ENCODE results near the gene UPK3A.

The UPK3A gene

DNA sequence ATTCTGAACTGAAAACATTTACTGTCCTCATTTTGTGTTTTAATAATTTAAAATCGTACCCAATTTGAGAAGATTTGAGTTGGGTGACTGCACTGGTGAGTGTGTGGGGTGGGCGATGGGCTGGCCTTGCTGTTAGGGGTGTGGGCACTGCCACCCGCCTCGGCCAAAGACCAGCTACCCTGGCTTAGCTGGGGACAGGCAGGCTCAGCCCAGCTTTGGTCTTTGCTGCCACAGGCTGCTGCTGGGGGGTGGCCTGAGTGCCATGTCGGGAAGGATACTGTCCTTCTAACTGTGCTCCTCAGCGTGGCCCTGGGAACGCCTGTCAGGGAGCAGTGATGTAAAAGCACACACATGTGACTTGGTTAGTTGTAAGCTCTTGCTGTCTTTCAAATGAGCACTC lies 47.3 kb downstream of the UPK3A start:
- no peak for DNase-seq

DNA sequence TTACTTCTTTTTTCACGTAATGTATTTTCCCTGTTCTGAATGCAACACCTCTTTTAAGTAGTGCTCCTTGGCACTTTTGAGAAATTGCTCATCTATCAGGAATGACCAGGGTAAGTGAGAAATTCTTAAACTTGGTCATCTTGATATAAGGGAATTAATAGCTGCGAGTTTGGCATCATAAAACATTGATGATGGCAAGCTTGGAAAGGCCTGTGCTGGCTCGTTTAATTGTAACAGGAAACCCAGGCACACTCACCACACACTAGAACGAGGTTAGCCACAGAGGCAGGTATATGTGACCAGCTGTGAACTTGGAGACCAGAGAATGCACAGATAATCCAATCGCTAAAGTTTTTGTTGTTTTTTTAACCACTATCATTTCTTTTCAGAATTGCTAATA lies 49.3 kb downstream of the UPK3A start:
- peak; percentile 46 for DNase-seq

- DNase-seq: peak; percentile 95
Measured at GRCh38 chr22:45334528-45334927, 49.8 kb downstream of the UPK3A start.

DNA sequence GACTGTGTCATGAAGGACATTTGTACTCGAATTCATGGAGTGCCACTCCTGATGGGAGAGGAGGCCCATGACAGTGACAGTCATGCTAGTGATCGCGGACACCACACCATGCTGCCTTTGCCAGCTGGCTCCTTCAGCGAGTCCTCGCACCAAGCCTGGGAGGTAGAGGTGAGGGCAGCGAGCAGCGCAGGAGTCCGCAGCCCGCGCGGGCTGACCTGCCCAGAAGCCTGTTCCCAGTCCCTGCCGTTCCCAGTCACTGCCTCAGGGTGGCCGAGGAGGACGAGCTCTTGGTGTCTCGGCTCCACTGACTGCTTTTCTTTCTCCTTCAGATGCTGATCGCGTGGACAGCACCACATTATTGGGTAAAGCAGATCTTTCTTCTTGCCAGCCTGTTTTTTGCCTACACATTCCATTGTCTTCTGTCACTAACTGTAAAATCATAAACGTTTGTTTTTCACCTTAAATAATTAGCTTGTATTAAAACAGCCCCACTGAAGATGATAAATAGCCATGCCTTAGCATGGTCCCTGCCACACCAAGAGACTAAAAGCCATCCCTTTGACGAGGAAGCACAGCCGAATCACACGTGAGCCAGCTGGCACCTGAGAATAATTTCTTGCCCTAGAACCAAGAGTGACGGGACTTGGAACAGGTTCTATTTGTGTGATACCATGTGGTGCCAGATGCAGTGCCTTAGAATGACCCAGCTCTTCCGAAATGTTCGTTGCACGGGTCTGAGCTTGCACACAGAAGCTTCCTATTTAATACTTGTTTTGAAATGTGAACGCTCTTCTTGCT lies 50.5 kb downstream of the UPK3A start:
- DNase-seq: peak; percentile 73

DNA sequence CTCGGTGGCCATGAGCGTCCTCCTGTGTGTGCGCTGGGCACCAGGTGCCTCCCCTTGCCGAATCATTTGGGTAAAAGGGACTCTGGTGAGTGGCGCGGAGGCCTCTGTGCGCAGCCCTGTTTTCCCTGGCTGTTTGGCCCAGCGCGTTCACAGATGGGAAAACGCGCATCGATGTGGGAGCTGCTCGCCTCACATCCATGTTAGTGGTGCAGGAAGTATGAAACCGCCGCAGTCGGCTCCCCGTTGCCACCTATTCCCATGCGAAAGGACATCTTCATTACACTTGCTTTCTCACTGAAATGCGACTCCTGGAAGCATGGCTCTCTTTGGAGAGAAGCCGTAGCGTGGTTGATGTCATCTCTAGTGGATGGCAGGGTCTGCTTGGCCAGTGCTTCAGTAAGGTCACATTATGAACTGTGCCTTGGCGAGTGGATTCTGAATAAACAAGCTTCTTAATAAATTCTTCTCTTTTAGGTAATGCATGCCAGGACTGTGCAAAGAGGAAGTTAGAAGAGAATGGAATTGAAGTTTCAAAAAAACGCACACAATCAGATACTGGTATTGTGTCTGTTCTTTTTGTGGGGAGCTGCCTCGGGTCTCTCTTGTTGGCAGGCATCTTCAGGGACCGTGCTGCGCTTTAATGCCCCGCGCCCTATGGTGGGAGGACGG lies 51.2 kb downstream of the UPK3A start:
- DNase-seq: no peak

GRCh38 chr22:45336971-45337431 lies 52.3 kb downstream of the UPK3A start:
- peak; percentile 74 for DNase-seq

DNA sequence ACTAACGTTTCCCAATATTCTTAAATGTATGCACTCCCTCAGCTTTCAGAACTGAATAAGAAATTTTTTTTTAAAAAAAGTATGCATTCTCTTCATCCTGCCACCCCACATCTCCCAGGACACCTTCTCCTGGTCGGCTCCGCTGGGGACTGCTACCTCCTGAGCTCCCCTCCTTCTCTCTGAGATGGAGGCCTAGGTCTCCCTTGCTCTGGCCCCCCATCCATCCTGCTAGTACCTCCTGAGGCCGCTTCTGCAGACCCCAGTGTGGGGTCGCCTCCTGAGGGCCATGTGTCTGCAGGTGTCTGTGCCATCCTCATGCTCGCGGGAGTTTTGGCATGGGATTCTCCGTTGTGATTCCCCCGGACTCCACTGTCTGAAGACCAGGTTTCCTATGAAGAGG lies 52.8 kb downstream of the UPK3A start:
- DNase-seq: no peak

DNA sequence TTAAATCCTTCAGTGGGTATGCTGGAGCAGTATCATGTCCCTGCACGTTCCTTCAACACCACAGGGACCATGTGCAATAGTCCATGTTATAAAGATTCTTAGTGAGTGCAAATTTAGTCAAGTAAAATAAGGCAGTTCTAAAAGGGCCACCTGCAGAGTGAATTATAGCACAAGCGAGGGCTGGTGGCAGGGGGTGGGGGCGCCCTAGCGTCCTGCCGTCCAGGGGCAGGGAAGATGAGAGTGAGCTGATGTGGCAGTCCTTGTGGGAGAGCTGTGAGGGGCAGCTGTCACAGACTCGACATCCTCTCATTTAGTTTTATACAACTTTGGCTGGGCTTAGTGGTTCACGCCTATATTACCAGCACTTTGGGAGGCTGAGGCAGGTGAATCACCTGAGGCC lies 54.0 kb downstream of the UPK3A start:
- DNase-seq: no peak

- no peak for DNase-seq
Measured at GRCh38 chr22:45340323-45340722, 55.6 kb downstream of the UPK3A start.

- no peak for DNase-seq
Measured at GRCh38 chr22:45341498-45341897, 56.7 kb downstream of the UPK3A start.

DNA sequence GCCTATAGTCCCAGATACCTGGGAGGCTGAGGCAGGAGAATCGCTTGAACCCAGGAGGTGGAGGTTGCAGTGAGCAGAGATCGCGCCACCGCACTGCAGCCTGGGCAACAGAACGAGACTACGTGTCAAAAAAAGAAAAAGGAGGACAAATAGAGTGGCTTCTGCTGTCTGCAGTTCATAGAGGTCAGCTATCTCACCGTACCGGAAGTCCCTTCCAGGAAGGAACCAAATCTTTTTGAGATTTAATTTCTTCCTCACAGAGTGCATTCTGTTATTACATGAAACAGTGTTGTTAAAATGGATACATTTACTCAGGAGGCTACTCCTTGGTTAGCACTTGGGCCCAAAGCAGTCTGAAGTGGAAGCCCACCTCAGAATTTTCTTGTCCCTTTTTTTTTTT lies 58.4 kb downstream of the UPK3A start:
- DNase-seq: no peak

GRCh38 chr22:45344334-45344733 lies 59.6 kb downstream of the UPK3A start:
- DNase-seq: no peak

All from NCI-H1694 treated with DMSO at 0.1 percent for 48 hours (cell line).